Hematopoietic multipotent progenitor cell treated with erythropoietin and hydrocortisone succinate and interleukin-3 and kit ligand, for 17 days (in vitro differentiated cells): ENCODE data around the gene NHLRC4.

Source experiments
- DNase-seq: peaks from one replicate; pipeline ENCODE4 v3.0.0-alpha.2; 2015; ENCODE audit warnings: low spot score

The NHLRC4 gene, protein sequence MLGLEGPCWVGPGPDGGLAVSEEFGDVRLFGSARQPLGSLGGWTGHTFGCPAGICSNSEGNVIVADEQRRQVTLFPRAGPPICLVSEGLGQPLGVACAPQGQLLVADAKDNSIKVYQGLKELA

DNA sequence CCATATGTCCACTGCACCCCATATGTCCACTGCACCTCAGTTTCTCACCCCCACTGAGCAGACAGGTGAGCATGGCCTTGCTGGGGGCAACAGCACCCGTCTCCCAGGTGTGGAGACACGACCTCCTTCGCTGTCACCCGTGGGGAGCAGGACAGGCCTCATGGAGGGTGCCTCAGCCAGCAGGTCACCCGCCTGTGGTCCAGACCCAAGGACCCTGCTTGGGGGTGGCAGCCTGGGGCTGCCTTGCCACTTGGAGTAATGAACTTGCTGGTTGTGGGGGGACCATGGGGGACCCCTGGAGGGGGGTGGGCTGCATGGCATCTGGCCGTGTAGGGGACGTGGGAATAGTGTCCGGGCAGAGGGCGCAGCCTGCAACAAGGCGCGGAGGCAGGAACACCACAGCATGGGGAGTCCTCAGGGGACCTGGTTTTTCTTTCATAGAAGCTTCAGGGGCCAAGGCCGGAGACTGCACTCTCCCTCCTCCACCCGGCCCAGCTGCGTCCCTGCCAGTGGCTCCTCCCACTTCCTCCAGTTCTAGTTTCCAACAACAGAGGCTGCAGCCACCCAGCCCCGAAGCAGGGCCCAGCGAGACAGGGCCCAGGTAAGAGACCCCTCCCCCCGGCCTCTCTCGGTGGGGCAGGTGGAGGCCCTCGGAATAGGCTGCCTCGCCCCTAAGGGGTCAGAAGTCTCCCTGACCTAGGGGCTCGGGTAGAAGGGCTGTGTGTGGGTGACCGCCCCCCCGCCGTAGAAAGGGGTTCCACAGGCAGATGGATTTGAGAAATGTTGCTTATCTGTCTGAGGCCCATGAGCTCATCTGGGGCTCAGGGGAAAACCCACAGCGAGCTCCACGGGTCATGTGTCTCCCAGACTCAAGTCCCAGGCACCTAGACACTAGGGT is at the start of gene NHLRC4:
TSS of gene NHLRC4 (plus strand) at position 531 of the 898 bp plus-strand sequence. CDS start 1,043 bp downstream, outside the sequence.
- peak; percentile 84 for DNase-seq

DNA sequence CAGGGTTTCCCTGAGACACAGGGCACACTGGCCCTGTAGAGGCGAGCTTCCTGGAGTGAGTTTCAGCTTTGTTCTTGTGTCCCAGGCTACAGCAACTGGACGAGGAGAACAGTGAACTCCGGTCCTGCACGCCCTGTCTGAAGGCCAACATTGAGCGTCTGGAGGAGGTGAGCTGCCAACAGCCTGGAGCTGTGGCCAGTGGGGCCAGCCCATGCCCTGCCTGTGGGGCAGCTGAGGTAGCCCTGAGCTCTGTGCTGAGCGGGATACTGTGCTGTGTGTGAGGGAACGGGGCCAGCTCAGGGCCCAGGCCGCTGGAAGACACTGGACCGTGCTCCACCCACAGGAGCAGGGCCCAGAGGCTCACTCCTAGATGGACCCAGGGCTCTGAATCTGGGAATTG is 47.9 kb upstream of the NHLRC4 start:
- no peak for DNase-seq

DNA sequence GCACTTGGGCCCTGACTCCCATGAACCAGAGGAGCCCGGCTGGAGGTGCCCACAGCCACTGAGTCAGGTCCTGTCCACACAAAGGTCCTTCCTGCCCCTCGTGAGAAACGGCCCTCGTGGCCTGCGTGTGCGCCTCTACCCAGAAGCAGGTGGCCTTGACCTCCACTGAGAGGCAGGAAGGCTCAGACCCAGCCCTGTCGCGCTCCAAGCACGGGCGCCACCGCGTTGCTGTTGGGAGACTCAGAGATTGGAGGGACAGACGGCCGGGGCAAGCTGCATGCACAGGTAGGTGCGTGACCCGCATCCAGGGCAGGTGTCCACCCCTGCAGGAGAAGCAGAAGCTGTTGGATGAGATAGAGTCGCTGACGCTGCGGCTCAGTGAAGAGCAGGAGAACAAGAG is 47.4 kb upstream of the NHLRC4 start:
- no peak for DNase-seq

DNA sequence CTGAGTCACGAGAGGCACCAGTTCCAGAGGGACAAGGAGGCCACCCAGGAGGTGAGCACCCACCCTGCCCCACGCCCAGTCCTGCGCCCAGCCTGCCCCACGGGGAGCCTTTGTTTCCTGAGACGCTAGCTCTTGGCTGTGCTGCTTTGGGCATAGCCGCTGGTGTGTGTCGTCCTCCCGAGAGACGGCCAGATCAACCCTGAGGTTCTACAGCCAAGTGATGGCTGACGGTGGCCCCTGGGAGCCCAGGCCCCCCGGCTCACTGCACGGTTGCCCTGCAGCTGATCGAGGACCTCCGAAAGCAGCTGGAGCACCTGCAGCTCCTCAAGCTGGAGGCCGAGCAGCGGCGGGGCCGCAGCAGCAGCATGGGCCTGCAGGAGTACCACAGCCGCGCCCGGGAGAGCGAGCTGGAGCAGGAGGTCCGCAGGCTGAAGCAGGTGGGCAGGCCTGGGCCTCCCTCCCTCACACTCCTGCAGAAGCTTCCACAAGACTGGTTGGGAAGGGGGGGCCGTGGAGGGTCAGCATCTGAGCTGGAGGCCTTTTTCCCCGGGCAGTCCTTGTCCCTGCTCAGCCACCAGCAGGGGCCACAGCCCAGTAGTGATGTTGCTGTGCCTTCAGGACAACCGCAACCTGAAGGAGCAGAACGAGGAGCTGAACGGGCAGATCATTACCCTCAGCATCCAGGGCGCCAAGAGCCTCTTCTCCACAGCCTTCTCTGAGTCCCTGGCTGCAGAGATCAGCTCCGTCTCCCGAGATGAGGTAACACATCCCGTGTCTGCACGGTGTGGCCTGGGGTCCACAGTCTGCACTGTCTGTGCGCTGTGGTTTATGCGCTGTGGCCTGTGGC is 46.7 kb upstream of the NHLRC4 start:
- DNase-seq, result no peak

DNA sequence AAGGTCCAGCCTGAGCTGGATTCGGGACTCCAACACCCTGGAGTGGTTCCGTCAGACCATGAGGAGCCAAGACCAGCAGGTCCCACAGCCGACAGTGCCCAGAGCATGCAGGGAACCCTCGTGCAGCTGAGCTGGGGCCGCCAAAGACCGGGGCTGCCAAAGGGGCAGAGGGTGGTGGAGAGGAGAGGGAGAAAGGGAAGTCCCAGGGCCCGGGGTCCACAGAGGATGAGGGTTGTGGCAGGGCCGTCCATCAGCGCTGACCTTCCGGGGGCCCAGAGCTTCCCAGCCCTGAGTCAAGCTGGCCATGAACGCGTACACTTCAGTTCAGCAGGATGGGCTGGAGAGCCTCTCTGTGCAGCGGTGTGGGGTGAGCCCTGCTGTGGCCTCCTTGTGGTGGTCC is 46.0 kb upstream of the NHLRC4 start:
- no peak for DNase-seq

DNA sequence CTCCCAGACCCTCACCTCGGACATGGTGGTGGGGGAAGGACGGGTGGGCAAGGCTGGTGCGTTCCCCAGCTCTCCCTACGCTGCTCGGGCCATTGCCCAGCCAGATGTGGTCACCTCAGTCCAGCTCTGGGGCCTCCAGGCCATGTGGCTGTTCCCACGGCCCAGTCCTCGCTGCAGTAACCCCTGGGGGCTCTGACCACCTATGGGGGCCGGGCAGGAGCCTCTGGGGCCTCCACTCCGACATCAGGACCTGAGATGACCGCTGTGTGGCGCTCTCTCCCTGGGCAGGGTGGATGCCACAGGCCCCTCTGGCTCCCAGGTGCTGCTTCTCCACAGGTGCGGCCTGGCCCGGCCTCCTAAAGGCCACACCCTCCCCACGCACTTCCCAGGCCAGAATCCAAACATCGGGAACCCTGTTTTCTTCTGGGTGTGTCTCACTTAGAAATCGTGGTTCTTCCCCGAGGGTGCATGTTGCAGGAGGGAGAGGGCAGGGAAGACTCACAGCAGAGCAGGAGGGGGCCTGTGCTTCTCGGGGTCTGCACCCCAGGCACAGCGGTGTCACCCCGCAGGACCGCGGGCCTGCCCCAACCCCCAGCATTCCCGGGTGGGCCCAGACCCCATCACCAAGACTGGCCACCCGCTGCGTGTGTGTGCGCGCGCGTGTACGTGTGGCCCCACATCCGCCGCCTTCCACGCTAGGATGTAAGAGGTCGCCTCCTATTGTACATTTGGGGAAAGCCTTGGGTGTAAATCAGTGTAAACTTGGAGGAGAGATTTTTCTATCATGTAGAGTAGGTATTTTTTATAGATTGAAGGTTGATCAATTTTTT is 45.2 kb upstream of the NHLRC4 start:
- no peak for DNase-seq

DNA sequence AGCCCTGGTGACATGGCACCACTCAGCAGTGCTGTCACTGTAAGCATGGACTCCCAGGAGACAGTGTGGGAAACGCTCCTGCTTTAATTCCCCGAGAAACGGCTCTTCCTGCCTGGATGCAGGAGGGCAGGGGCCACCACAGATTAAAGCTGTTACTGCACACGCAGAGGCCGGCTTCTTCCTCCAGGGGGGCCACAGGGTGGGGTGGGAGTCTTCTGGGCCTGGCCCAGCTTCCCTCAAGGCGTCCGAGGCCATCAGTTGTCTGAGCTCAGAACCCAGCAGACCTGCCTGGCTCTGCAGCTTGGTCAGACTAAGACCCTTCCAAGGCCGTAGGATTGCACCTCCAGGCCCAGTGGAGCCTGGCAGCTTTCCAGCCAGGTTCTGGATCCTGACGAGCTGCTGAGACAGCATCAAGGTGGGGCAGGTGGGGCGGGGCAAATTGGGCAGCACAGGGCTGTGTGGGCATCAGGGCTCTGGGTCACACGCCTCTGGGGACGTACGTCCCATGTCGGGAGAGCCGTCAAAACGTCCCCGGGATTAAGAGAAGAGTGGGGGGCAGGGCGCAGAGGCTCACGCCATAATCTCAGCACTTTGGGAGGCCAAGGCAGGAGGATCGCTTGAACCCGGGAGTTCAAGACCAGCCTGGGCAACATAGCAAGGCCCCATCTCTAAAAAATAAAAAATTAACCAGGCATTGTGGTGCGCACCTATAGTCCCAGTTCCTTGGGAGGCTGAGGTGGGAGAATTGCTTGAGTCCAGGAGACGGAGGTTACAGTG is 44.3 kb upstream of the NHLRC4 start:
- no peak for DNase-seq

DNA sequence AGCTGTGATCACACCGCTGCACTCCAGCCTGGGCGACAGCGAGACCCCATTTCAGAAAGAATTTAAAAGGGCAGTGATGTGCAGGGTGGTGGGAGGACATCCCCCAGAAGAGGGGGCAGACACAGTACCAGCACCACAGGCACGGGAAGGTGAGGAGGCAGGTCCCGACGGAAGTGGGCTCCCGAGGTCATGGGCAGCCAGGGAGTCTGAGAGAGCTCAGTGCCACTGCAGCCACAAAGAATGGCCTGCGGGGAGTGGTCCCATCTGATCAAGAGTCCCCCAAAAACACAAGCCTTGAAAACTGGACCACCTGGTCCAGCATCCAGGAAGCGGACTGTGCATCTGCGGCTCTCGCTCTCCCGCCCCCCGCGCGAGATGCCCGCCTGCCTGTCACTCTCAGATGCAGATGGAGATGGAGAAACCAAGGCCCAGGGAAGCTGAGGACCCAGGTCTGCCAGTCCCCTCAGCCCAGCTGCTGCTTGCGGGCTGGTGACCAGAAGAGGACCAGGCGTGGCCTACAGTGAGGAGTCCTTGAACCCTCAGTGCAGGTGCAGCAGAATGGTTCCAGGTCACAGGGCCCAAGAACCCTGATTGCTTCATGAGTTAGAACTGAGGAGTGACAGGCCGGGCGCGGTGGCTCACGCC is 43.6 kb upstream of the NHLRC4 start:
- DNase-seq, result no peak

DNA sequence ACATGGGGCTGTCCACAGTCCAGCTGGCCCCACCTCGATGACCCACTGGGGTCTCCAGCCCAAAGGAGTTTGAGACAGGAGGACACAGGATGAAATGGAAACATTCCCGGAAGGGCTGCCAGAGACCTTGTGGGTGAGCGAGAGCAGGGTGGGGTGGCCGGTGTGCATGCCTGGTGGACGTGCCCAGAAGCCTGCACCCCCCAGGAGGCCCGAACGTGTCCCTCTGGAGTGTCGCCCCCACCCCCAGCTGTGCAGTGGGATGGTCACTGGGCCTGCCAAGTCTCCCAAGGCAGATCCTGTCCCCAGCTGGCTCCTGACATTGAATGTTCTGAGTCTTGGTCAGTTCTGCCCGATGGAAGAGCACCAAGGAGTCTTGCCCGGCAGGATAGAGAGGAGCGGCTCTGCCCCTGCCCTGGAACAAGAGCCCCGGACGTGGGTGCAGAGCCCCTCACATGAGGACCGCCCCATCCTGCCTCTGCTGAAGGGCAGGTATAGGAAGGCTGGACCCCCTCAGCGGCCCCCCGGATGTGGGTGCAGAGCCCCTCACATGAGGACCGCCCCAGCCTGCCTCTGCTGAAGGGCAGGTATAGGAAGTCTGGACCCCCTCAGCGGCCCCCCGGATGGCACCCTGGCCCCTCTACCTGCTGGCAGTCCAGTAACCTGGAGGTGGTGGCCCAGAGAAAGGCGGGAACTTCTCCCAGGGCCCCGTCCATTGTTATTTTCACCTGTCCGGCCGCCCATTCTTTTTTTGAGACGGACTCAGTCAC is 42.3 kb upstream of the NHLRC4 start:
- no peak for DNase-seq

DNA sequence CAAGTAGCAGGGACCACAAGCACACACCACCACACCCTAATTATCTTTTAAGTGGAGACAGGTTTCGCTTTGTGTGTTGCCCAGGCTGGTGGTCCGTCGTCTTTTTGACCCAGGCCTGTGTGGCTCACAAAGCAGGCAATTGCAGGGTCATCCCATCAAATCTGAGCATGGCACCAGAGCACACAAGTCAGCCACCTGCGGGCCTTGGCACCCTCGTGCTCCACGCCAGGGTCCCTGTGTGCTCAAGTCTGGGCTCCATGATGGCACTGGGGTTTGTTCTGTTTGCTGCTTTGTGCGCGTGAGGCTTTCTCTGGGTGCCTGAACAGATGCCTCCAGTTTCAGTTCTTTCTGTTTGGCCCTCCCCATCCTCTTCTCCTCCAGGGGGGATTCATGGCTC is 41.7 kb upstream of the NHLRC4 start:
- no peak for DNase-seq

DNA sequence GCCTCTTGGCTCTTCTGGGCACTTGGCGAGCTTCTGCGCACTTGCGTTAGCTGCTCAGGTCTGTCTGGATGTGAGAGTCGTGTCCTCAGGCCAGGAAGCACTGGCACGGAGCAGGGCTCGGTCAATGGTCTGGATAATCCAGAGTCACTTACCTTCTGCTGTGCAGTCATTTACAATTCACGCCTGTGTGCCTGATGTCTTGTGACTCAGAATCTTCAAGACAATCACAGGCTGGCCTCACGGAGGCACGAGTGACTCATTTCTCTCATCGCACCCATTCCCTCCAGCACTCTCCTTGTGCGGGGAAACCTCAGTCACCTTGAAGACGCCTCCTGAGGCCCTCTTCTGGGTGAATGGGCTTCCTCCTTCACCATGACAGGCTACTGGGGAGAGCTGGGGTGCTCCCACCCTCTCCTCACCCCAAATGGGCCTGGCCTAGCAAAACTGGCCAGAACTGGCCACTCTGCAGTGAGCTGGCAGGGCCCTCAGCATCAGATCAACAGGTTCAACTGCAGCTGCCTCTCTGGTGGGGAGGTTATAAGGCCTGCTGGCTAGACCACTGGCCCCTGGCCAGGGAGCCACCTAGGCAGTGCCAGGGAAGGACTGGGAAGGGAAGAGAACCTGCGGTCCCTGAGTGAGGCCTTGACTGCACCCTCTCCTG is 41.2 kb upstream of the NHLRC4 start:
- DNase-seq, result no peak

DNA sequence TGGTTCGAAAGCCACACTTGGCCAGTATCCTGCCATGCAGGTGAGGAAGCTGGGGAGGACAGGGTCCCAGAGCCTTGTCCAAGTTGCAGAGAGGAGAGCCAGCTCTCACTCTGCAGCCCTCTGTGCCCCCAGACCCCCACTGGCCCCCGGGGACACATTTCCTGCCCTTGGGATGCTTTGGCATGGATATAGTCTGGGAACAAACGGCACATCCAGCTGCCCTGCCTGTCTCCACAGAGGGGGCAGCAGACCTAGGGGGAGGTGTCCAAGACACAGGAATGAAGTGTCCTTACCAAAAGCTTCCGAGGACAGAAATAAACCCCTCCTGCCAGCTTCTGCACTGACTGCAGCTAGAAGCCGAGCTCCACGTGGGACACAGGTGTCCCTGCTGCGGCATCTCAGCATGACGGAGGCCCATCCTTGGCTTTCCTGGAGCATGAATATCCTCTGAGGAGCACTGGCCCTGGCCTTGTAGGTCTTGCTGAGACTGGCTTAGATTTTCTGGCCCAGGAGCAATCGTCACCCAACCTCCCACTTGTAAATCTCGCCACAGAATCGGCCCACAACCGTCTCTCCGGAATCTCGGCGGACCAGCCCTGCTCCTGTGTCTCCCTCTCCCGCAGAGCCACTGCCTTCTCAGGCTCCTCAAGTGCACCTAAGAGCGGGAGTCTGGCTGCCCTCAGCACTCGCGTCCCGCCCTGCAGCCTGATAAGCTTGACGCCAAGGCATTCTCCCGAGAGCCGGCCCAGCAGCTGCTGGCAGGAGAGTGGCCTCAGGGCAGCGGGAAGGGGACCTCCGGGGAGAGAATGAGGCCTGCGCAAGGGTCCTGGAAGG is 40.4 kb upstream of the NHLRC4 start:
- peak; percentile 50 for DNase-seq

DNA sequence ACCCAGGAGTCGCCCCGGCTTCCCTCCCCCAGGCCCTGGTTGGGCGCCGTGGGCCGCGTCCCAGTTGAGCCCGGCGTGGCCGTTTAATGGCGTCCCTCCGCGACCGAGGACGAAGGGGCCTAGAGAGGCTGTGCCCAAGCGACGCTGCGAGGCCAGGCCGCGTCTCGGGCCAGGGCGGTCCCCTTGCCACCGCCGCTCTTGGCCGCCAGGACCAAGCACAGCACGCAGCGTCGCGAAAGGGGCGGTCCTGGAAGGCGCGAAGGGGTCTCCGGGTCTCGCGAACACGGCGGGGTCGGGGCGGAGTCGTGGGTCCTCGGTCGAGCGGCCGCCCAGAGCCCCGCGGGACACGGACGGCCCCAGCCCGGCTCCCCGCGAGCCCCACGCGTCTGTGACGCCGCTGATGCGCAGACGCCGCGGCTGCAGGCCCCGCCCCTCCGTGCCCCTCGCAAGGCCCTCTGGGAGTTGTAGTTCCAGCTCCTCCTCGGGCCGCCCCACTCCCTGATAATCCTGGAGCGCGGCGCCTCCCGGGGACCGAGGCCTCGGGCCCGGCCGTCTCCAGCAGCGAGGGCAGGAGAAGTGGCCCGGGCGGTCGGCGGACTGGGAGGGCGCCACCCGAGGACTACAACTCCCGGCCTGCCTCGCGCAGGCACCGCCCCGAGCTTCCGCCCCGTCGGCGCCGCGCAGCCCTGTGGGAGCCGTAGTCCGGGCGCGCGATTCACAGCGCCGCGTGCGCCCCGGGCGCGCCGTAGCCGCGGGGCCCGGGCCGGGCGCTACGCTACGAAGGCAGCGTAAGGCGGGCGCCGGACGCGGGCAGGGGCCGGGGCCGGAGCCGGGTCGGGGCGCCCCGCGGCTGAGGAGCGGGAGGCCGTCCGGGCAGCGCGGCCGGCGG is 39.5 kb upstream of the NHLRC4 start, which contains the start of gene CAPN15:
TSS of gene CAPN15 (plus strand) at position 698 of the 889 bp plus-strand sequence. CDS start 19,127 bp downstream, outside the sequence.
- DNase-seq, result peak; percentile 91

DNA sequence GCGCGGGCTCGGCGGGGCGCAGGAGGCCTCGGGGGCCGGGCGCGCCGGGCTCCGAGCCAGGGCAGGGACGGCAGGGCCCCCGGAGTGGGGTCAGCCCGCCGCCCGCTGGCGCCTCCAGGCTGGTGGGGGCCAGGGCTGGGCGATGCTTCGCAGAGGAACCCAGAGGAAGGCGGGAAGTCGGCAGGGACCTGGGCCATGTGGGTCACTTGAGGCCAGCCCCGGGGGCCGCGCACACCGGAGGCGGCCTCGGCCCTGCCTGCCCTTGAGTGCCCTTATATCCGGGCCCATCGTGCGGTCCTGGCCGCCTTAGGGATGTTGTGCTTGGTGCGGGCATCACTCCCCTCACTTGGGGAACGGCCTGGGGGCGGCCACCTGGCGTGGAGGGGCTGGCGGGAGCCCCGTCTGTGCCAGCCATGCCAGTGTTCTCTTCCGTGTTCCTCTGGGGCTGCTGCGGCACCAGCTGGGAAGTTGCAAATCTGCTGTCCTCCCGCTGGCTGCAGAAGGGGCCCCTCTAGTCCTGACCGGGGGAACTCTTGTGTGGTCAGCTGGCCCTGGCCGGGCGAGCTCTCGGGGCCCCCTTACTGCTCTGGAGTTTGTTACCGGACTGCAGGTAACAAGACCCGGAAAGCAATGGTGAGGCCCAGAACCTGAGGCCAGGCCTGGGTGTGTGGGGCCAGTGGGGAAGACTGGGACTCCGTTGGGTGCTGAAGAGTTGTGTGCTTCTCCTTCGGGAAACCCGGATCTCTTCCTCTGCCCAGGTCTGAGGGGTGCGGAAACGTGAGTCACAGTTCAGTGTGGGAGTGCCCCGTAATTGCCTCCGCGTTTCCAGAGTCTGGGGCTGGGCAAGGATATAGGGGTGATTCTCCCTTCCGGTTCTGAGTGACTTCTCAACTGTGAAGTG is 38.4 kb upstream of the NHLRC4 start:
- peak; percentile 63 for DNase-seq

DNA sequence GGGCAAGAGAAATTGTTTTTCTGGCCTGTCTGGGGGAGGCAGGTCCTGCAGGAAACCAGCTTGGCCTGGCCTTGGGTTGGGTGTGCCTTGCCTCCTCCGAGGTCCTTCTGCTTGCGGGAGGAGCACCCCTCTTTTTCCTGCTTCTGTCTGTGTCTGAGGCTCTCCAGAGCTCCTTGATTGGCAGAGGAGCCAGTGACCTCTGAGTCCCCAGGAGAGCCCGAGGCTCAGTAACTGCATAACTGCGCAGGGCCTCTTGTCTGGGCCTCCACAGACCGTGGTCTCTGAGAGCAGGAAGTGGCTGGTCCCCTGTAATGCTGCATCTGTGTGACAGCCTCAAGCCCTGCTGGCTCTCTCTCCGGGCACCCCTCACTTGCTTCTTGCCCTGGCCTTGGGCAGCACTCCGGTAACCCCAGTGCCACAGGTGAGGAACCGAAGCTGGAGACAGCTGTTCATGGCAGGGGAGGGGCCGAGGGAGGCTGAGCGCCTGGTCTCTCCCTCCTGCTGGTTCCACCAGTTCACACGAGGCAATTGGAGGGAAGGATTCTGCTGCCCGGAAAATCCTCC is 37.7 kb upstream of the NHLRC4 start:
- DNase-seq, result no peak
